GM23248 (cell line): ENCODE measurements around the gene ARHGAP24. TPM values are rescaled to one million over a fixed set of nuclear protein-coding genes. Genes with fewer than 3 reads are reported as not detected.

ENCODE experiments used
- DNase-seq: peaks from one replicate; pipeline ENCODE4 v3.0.0-alpha.2; 2015
- H2AFZ ChIP-seq: fragments of 200-600 bp; sonication (generic); 2 replicates; pipeline ENCODE4 v1.6.1; 2016; ENCODE audit warnings: antibody characterized with exemption
- H3F3A ChIP-seq: fragments of 200-600 bp; sonication (generic); 2 replicates; pipeline ENCODE4 v1.6.1; 2016; ENCODE audit warnings: mild to moderate bottlenecking, antibody characterized with exemption, mixed run types; ENCODE audit not compliant: insufficient read depth
- H3K27ac ChIP-seq: fragments of 200-600 bp; sonication (generic); 2 replicates; pipeline ENCODE4 v1.5.1; 2016; ENCODE audit warnings: mild to moderate bottlenecking
- H3K27me3 ChIP-seq: fragments of 200-600 bp; sonication (generic); replicated peaks from 2 replicates; pipeline ENCODE4 v1.6.1; 2016; ENCODE audit warnings: mild to moderate bottlenecking; ENCODE audit not compliant: insufficient read depth
- H3K36me3 ChIP-seq: fragments of 200-600 bp; sonication (generic); 2 replicates; pipeline ENCODE4 v1.6.1; 2016; ENCODE audit warnings: low read depth, mild to moderate bottlenecking
- H3K4me1 ChIP-seq: fragments of 200-600 bp; sonication (generic); 2 replicates; pipeline ENCODE4 v1.6.1; 2016; ENCODE audit warnings: mild to moderate bottlenecking; ENCODE audit not compliant: insufficient read depth
- H3K4me2 ChIP-seq: fragments of 200-600 bp; sonication (generic); one replicate; pipeline ENCODE4 v1.6.1; 2016; ENCODE audit warnings: mild to moderate bottlenecking; ENCODE audit not compliant: unreplicated experiment
- H3K4me3 ChIP-seq: fragments of 200-600 bp; sonication (generic); 2 replicates; pipeline ENCODE4 v1.5.1; 2016; ENCODE audit warnings: mild to moderate bottlenecking
- H3K79me2 ChIP-seq: fragments of 200-600 bp; sonication (generic); 2 replicates; pipeline ENCODE4 v1.6.1; 2016; ENCODE audit warnings: mild to moderate bottlenecking; ENCODE audit not compliant: insufficient read depth
- H3K9ac ChIP-seq: fragments of 200-600 bp; sonication (generic); 2 replicates; pipeline ENCODE4 v1.6.1; 2016; ENCODE audit warnings: mild to moderate bottlenecking
- H3K9me2 ChIP-seq: fragments of 200-600 bp; sonication (generic); 2 replicates; pipeline ENCODE4 v1.6.1; 2016; ENCODE audit warnings: mixed run types, mild to moderate bottlenecking, moderate library complexity; ENCODE audit not compliant: insufficient read depth
- H3K9me3 ChIP-seq: fragments of 200-600 bp; sonication (generic); one replicate; pipeline ENCODE4 v1.6.1; 2017; ENCODE audit warnings: low read depth
- H4K20me1 ChIP-seq: fragments of 200-600 bp; sonication (generic); 2 replicates; pipeline ENCODE4 v1.6.0; 2016; ENCODE audit not compliant: insufficient read depth
- EZH2 ChIP-seq: fragments of 200-600 bp; sonication (generic); IDR thresholded peaks from 2 replicates; pipeline ENCODE4 v1.6.1; 2018; ENCODE audit warnings: antibody characterized with exemption, mild to moderate bottlenecking; ENCODE audit not compliant: insufficient read depth, poor library complexity, severe bottlenecking
- EZH2phosphoT487 ChIP-seq: fragments of 200-600 bp; sonication (generic); IDR thresholded peaks from 2 replicates; pipeline ENCODE4 v1.6.1; 2018; ENCODE audit warnings: antibody characterized with exemption, moderate library complexity, mild to moderate bottlenecking, low read depth; ENCODE audit not compliant: insufficient read depth
- WGBS, 2 experiments: methylation state at CpG; one replicate each; pipeline ENCODE4 v1.1.6; 2015 to 2017; ENCODE audit warnings: low lambda C conversion rate in 2 of 2, low coverage in 1 of 2; ENCODE audit errors: missing lambda C conversion rate in 2 of 2; 5-methylcytosine and 5-hydroxymethylcytosine counted together
- in situ Hi-C: fragments of 300-500 bp; cut with MboI; formaldehyde crosslinking; loops from 2 replicates; pipeline ENCODE4 v1.15.0; 2020
- polyA plus RNA-seq: library from polyadenylated mRNA; unstranded; fragments of >200 nt; fragmentation: Nextera tagmentation; extraction: Ambion mirVana; gene quantifications from 2 replicates; pipeline ENCODE4 v1.2.1, GENCODE V29; 2016
- total RNA-seq: library from RNA; depleted of rRNA; stranded (reverse); fragments of >200 nt; shearing (Covaris generic); gene quantifications from 2 replicates; pipeline ENCODE4 v1.2.3, GENCODE V29; 2014

ARHGAP24 gene
- total and polyA plus RNA-seq, 2 experiments from 2014 or later, result 24.1 to 31.6 TPM

GRCh38 chr4:85780664-85781063 lies 305.7 kb downstream of the ARHGAP24 start:
- Histone ChIP-seq H3K27me3 (no peaks in the 10 kb centered on the region), H3K9ac (peak overlapping the region; percentile 97), H3K9me3 (no peaks in the 10 kb centered on the region), H3K4me3 (peak overlapping the region; percentile 91), H3K4me2 (peak overlapping the region; percentile 80), H3K36me3 (no peaks in the 10 kb centered on the region), H3K4me1 (peaks cover 74% of the 10 kb centered on the region), H3K79me2 (peaks cover 77% of the 10 kb centered on the region), H2AFZ (no peak overlapping the region), H3F3A (peaks cover 71% of the 10 kb centered on the region), H3K27ac (peak overlapping the region; percentile 96), H3K9me2 (no peaks in the 10 kb centered on the region), H4K20me1 (no peaks in the 10 kb centered on the region)
- WGBS, 2 experiments, result 68 to 70% methylated on average over 3 of the region's 3 CpGs
- in situ Hi-C loops, result no loop called here
- peak; percentile 69 for DNase-seq
- TF ChIP-seq EZH2 (no peak), EZH2phosphoT487 (no peak)

- Histone ChIP-seq H3K4me1 (peaks cover 73% of the 10 kb centered on the region), H3K9ac (peak overlapping the region; percentile 75), H3K4me2 (peak overlapping the region; percentile 74)
Measured at GRCh38 chr4:85783483-85783882, 308.5 kb downstream of the ARHGAP24 start.

DNA sequence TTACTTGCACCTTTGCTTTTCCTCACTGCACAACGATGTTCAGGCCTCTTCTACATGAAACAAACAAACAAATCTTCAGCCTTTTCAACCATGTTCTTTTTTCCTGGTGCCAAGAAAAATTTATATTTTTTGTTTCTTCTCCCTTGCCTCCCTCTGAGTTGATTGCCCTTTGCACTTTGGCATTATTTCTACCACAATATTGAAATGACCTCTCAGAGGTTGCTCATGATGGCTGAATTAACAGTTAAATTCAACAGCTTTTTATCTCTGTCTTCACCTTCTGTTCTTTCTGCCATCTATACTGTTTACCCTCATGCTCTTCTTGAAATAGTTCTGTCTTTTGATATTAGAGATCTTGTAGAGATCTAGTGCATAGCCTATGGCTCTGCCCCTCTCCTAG lies 308.9 kb downstream of the ARHGAP24 start:
- Histone ChIP-seq H3K4me2 (peak overlapping the region; percentile 73), H3K36me3 (no peaks in the 10 kb centered on the region), H3K27ac (peak overlapping the region; percentile 96), H3K4me1 (peaks cover 73% of the 10 kb centered on the region), H3K27me3 (no peaks in the 10 kb centered on the region), H4K20me1 (no peaks in the 10 kb centered on the region), H3K9me2 (no peaks in the 10 kb centered on the region), H3K4me3 (peak overlapping the region; percentile 44), H2AFZ (no peak overlapping the region), H3K79me2 (peaks cover 97% of the 10 kb centered on the region), H3K9ac (peak overlapping the region; percentile 75), H3K9me3 (no peaks in the 10 kb centered on the region), H3F3A (peaks cover 72% of the 10 kb centered on the region)
- in situ Hi-C loops, result no loop called here
- DNase-seq, result no peak
- no peak for TF ChIP-seq EZH2
- 0 out of 2 replicates have a peak, but pooled peaks have one; percentile 4 for TF ChIP-seq EZH2phosphoT487
- 12 to 28% methylated on average over 1 of the region's 1 CpG for WGBS, 2 experiments

More at GRCh38 chr4:85783483-85783882, 308.5 kb downstream of the ARHGAP24 start:
- peaks cover 76% of the 10 kb centered on the region for H3F3A ChIP-seq
- in situ Hi-C loops, result no loop called here
- 0% methylated on average over 2 of the region's 2 CpGs for WGBS, 2 experiments
- no peaks in the 10 kb centered on the region for H4K20me1 ChIP-seq
- peak overlapping the region; percentile 96 for H3K27ac ChIP-seq
- no peaks in the 10 kb centered on the region for H3K27me3 ChIP-seq
- H3K9me3 ChIP-seq, result no peaks in the 10 kb centered on the region
- H3K9me2 ChIP-seq, result no peaks in the 10 kb centered on the region
- TF ChIP-seq EZH2phosphoT487 (0 out of 2 replicates have a peak, but pooled peaks have one; percentile 16), EZH2 (no peak)
- H3K4me3 ChIP-seq, result peak overlapping the region; percentile 44
- peak; percentile 95 for DNase-seq
- H2AFZ ChIP-seq, result no peak overlapping the region
- no peaks in the 10 kb centered on the region for H3K36me3 ChIP-seq
- H3K79me2 ChIP-seq, result peaks cover 94% of the 10 kb centered on the region

DNA sequence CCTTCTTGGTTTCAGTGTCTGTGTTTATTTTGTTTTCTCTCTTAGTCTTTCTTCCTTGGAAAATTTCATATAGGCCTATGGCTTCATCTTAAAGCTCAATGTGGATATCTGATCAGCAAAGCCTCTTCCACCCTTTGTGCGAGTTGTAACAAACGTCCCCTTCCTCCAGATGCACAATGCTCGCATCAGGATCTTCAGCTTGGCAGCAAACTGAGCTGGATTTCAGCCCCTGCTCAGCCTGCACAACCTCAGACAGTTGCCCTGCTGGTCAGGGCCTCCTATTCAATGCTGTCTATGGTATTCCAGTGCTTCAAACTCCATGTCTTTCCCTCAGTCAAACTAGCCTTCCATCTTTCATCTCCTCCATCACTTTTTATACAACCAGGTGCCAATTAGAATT lies 309.4 kb downstream of the ARHGAP24 start:
- Histone ChIP-seq H3K27me3 (no peaks in the 10 kb centered on the region), H3K9me3 (no peaks in the 10 kb centered on the region), H3K4me1 (peaks cover 73% of the 10 kb centered on the region), H3K79me2 (peaks cover 97% of the 10 kb centered on the region), H3K4me3 (peak overlapping the region; percentile 44; the same call in 1 of the 2 replicates), H3K9ac (peak overlapping the region; percentile 75), H4K20me1 (no peaks in the 10 kb centered on the region), H3K4me2 (peak overlapping the region; percentile 73), H3F3A (peaks cover 67% of the 10 kb centered on the region), H3K36me3 (no peaks in the 10 kb centered on the region), H3K9me2 (no peaks in the 10 kb centered on the region), H3K27ac (peak overlapping the region; percentile 96), H2AFZ (no peak overlapping the region)
- no peak for DNase-seq
- TF ChIP-seq EZH2, result no peak
- TF ChIP-seq EZH2phosphoT487, result no peak
- in situ Hi-C loops, result no loop called here
- WGBS, 2 experiments, result 83 to 94% methylated on average over 3 of the region's 3 CpGs

DNA sequence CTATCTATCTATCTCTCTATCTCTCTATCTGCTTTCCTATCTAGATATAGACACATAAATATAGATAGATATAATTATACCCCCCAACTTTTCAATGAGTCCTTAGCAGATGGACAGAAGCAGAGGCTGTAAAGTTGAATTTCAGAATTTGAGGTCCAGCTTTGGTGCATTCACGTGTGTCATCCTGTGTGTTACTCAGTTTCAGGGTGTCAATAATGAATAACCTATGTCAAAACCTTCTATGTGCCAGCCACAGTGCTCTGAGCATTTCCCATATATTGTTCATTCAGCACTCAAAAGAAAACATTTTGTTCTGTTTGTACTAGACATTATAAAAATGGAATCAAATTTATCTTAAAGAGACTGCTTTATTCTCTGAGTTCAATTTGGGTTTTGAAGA lies 310.0 kb downstream of the ARHGAP24 start:
- no peak for DNase-seq
- in situ Hi-C loops, result no loop called here
- Histone ChIP-seq H4K20me1 (no peaks in the 10 kb centered on the region), H2AFZ (no peak overlapping the region), H3K9me3 (no peaks in the 10 kb centered on the region), H3K4me3 (no peak overlapping the region), H3K27me3 (no peaks in the 10 kb centered on the region), H3K4me2 (peak overlapping the region; percentile 73), H3K4me1 (peaks cover 77% of the 10 kb centered on the region), H3K9me2 (no peaks in the 10 kb centered on the region), H3K27ac (peak overlapping the region; percentile 96), H3K79me2 (peaks cover 97% of the 10 kb centered on the region), H3F3A (peaks cover 63% of the 10 kb centered on the region), H3K9ac (0 out of 2 replicates have a peak overlapping the region, but pooled peaks have one; percentile 10), H3K36me3 (no peaks in the 10 kb centered on the region)
- 46 to 73% methylated on average over 1 of the region's 1 CpG for WGBS, 2 experiments
- TF ChIP-seq EZH2, result no peak
- TF ChIP-seq EZH2phosphoT487, result no peak
